ENCODE measurements around the gene MFAP2.

DNA sequence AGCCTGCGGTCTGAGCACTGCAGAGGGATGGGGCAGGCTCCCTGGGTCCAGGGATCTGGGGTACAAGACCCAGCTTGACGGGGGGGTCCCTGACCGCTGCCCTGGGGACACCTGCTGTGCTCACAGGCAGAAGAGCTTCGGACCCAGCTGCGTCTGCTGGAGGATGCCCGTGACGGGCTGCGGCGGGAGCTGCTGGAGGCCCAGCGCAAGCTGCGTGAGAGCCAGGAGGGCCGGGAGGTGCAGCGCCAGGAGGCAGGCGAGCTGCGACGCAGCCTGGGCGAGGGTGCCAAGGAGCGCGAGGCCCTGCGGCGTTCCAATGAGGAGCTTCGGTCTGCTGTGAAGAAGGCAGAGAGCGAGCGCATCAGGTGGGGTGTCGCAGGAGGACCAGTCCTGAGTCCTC is 25.2 kb downstream of the MFAP2 start:
- TF ChIP-seq, protein P1, sequence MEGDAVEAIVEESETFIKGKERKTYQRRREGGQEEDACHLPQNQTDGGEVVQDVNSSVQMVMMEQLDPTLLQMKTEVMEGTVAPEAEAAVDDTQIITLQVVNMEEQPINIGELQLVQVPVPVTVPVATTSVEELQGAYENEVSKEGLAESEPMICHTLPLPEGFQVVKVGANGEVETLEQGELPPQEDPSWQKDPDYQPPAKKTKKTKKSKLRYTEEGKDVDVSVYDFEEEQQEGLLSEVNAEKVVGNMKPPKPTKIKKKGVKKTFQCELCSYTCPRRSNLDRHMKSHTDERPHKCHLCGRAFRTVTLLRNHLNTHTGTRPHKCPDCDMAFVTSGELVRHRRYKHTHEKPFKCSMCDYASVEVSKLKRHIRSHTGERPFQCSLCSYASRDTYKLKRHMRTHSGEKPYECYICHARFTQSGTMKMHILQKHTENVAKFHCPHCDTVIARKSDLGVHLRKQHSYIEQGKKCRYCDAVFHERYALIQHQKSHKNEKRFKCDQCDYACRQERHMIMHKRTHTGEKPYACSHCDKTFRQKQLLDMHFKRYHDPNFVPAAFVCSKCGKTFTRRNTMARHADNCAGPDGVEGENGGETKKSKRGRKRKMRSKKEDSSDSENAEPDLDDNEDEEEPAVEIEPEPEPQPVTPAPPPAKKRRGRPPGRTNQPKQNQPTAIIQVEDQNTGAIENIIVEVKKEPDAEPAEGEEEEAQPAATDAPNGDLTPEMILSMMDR (IDR thresholded peaks at IDR 0.05): no peak
- TF ChIP-seq SP1 (CRISPR knock-in tag; conservative IDR thresholded peaks at IDR 0.05) (no peak), JUN (CRISPR knock-in tag; IDR thresholded peaks at IDR 0.05) (no peak), CREB1 (CRISPR knock-in tag; IDR thresholded peaks at IDR 0.05) (no peak), GABPB1 (CRISPR knock-in tag; IDR thresholded peaks at IDR 0.05) (no peak), NR3C1 (CRISPR knock-in tag; conservative IDR thresholded peaks at IDR 0.05; ENCODE audit: low read depth) (no peak), ZNF396 (CRISPR knock-in tag; IDR thresholded peaks at IDR 0.05; ENCODE audit: borderline replicate concordance) (no peak)
- TF ChIP-seq, protein P2, sequence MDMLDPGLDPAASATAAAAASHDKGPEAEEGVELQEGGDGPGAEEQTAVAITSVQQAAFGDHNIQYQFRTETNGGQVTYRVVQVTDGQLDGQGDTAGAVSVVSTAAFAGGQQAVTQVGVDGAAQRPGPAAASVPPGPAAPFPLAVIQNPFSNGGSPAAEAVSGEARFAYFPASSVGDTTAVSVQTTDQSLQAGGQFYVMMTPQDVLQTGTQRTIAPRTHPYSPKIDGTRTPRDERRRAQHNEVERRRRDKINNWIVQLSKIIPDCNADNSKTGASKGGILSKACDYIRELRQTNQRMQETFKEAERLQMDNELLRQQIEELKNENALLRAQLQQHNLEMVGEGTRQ (CRISPR knock-in tag; IDR thresholded peaks at IDR 0.05): no peak
- TF ChIP-seq, protein P3, sequence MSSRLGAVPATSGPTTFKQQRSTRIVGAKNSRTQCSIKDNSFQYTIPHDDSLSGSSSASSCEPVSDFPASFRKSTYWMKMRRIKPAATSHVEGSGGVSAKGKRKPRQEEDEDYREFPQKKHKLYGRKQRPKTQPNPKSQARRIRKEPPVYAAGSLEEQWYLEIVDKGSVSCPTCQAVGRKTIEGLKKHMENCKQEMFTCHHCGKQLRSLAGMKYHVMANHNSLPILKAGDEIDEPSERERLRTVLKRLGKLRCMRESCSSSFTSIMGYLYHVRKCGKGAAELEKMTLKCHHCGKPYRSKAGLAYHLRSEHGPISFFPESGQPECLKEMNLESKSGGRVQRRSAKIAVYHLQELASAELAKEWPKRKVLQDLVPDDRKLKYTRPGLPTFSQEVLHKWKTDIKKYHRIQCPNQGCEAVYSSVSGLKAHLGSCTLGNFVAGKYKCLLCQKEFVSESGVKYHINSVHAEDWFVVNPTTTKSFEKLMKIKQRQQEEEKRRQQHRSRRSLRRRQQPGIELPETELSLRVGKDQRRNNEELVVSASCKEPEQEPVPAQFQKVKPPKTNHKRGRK (CRISPR knock-in tag; IDR thresholded peaks at IDR 0.05; ENCODE audit: borderline replicate concordance): no peak
- TF ChIP-seq, protein P4, sequence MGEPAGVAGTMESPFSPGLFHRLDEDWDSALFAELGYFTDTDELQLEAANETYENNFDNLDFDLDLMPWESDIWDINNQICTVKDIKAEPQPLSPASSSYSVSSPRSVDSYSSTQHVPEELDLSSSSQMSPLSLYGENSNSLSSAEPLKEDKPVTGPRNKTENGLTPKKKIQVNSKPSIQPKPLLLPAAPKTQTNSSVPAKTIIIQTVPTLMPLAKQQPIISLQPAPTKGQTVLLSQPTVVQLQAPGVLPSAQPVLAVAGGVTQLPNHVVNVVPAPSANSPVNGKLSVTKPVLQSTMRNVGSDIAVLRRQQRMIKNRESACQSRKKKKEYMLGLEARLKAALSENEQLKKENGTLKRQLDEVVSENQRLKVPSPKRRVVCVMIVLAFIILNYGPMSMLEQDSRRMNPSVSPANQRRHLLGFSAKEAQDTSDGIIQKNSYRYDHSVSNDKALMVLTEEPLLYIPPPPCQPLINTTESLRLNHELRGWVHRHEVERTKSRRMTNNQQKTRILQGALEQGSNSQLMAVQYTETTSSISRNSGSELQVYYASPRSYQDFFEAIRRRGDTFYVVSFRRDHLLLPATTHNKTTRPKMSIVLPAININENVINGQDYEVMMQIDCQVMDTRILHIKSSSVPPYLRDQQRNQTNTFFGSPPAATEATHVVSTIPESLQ (CRISPR knock-in tag; IDR thresholded peaks at IDR 0.05): no peak
- TF ChIP-seq, protein P5, sequence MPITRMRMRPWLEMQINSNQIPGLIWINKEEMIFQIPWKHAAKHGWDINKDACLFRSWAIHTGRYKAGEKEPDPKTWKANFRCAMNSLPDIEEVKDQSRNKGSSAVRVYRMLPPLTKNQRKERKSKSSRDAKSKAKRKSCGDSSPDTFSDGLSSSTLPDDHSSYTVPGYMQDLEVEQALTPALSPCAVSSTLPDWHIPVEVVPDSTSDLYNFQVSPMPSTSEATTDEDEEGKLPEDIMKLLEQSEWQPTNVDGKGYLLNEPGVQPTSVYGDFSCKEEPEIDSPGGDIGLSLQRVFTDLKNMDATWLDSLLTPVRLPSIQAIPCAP (CRISPR knock-in tag; IDR thresholded peaks at IDR 0.05): no peak
- TF ChIP-seq, protein P6, sequence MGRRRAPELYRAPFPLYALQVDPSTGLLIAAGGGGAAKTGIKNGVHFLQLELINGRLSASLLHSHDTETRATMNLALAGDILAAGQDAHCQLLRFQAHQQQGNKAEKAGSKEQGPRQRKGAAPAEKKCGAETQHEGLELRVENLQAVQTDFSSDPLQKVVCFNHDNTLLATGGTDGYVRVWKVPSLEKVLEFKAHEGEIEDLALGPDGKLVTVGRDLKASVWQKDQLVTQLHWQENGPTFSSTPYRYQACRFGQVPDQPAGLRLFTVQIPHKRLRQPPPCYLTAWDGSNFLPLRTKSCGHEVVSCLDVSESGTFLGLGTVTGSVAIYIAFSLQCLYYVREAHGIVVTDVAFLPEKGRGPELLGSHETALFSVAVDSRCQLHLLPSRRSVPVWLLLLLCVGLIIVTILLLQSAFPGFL (CRISPR knock-in tag; IDR thresholded peaks at IDR 0.05; ENCODE audit: borderline replicate concordance): no peak
- TF ChIP-seq, protein P7, sequence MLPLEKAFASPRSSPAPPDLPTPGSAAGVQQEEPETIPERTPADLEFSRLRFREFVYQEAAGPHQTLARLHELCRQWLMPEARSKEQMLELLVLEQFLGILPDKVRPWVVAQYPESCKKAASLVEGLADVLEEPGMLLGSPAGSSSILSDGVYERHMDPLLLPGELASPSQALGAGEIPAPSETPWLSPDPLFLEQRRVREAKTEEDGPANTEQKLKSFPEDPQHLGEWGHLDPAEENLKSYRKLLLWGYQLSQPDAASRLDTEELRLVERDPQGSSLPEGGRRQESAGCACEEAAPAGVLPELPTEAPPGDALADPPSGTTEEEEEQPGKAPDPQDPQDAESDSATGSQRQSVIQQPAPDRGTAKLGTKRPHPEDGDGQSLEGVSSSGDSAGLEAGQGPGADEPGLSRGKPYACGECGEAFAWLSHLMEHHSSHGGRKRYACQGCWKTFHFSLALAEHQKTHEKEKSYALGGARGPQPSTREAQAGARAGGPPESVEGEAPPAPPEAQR (CRISPR knock-in tag; IDR thresholded peaks at IDR 0.05): no peak
